Subcutaneous adipose tissue (tissue), 4 donors: Measurements from ENCODE around the gene USP38. TPM values are rescaled to one million over a fixed set of nuclear protein-coding genes. Genes with fewer than 3 reads are reported as not detected.

Experiments
- total RNA-seq, 4 donors: library from RNA; depleted of rRNA; stranded (reverse); fragments of >200 nt; gene quantifications; one replicate each; pipeline ENCODE4 v1.1.0, GENCODE V29; 2016
- TF ChIP-seq, protein P1 (sequence below): fragments of 450-650 bp; IDR thresholded peaks from one replicate; pipeline ENCODE4 v1.5.1; 2016; ENCODE audit warnings: low read depth, mild to moderate bottlenecking, control low read depth, antibody characterized with exemption, moderate library complexity

The USP38 gene
- total RNA-seq, 4 donors from 2014 or later: 18.1 to 27.2 (median 20.0) TPM

DNA sequence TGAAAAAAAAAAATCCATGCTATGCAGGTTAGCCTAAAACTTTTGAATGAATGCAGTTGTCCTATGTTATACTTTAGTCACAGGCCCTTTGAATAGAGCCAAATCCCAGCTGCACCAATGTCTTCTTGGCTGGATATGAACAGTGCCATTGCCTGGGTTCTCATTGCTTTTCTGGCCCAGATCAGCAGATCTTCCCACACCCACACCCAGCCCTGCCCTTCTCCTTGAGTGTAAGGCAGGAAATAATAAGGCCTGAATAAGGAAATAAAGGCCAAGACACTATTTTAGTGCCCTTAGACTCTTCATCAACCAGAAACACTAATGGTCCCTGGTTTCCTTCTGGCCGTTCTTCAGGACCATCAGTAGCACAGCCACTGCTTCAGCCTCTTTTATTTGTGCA is 66.6 kb downstream of the USP38 start:
- TF ChIP-seq, protein P1, sequence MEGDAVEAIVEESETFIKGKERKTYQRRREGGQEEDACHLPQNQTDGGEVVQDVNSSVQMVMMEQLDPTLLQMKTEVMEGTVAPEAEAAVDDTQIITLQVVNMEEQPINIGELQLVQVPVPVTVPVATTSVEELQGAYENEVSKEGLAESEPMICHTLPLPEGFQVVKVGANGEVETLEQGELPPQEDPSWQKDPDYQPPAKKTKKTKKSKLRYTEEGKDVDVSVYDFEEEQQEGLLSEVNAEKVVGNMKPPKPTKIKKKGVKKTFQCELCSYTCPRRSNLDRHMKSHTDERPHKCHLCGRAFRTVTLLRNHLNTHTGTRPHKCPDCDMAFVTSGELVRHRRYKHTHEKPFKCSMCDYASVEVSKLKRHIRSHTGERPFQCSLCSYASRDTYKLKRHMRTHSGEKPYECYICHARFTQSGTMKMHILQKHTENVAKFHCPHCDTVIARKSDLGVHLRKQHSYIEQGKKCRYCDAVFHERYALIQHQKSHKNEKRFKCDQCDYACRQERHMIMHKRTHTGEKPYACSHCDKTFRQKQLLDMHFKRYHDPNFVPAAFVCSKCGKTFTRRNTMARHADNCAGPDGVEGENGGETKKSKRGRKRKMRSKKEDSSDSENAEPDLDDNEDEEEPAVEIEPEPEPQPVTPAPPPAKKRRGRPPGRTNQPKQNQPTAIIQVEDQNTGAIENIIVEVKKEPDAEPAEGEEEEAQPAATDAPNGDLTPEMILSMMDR: no peak

DNA sequence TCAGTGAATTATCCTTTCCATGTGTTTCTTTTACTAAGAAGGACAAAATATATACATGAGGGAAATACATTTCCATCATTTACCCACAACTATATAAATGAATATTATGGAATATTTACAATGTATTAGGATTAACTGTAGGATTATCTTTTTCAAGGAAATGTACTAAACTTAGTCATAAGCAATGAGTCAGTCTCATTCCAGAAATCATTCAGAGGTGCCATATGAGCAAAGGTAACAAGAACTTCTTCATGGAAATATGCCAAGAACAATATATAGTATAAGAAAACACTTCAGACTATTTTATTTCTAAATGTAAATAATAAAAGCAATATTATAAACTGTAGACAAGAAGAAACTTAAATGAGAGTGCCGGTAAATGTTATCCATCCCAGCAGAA is 67.1 kb downstream of the USP38 start:
- TF ChIP-seq, protein P1: no peak

DNA sequence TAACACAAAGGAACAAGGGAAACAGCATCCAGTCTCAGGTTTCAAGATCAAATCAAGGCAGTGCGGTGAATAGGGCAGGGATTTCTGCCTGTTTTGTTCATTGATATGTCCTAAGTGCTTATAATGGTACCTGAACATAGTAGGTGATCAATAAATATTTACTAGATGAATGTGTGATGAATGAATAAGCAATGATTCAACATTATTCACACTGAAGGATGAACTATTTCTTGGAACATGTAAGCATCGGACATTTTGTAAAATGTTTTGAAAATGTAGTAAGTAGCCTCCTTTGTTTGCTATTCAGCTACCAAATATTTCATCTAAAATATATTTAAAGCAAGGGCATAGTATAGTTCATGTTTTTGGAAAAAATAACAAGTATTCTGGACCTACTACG is 67.8 kb downstream of the USP38 start:
- TF ChIP-seq, protein P1: no peak

DNA sequence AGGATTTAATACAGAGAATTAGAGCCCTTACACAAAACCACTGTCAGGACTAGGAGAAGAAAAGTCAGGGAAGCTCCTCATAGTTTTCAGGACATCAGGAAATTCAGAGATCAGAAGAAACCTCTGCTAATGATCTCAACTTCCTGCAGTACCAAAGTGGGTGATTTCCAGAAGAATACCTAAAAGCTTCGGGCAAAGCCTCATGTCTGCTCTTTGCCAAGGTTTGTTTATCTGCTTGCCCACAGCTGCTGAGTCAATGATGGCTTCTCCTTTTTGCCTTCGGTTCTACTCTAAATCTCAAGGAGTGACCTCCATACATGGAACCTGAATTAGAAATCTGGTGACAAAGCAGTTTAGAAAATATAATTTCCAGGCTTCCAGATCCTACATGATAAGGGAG is 68.4 kb downstream of the USP38 start:
- TF ChIP-seq, protein P1: no peak

DNA sequence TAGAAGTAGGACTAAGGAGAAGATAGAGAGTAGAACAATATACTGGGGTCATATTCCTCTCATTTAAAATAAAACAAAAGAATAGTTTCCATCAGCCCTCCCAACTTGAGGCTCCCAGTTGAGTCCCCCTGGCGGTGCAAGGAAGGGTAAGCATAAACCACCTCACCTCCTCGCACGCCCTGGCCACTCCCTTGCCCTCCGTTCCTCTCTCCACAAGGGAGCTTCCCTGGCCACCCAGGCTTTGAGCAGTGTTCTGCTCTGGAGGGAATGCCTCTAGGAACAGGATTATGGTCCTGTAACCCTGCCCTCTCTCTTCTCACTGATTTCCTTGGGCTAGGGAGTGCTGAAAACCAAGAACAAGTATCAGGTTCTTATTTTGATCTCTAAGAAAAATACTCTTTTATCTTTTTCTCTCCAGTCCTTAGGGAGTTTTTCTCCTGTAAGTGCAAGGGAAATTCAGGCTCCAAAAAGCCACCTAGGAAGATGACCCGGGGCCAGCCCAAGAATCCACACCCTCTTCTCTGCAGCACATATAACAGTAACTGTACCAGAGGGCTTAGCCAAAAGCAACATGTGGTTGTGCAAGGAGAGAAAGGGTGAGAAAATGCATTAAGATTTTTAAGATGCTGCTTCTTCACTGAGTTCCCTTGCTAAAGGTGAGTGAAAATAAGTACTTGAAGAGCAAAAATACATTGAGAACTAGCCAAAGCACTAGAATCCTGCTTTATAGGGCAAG is 69.9 kb downstream of the USP38 start:
- TF ChIP-seq, protein P1: no peak

DNA sequence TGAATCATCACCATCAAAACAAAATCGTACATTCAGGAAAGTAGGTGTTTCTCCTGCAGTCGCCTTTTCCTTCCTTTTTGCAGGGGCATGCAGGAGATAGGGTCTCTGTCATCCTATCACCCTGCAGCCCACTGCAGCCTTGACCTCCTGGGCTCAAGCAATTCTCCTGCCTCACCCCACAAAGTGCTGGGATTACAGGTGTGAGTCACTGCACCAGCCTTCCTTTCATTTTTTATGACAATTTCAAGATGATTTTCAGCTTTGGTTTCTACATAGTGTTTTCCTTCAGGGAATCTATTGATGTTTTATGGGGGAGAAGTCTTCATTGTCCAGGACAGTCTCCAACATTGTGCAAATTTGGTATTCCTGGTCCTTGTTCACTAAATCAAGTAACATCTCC is 71.7 kb downstream of the USP38 start:
- TF ChIP-seq, protein P1: no peak

DNA sequence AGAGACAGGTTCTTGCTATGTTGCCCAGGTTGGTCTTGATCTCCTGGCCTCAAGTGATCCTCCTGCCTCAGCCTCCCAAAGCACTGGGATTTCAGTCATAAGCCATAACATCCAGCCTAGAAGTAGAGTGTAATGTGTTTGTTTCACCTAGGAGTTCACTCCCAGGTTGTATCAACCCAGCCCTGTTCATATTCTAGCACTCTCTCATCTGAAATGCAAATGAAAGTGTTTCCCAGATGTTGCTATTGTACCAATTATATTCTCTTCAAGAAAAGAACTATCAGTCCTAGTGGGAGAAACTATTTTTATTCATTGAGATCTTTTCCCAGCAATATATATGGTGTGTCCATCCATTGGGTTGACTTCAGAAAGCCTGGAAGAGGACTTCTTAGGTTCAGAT is 72.6 kb downstream of the USP38 start:
- TF ChIP-seq, protein P1: no peak
